DMS153 treated with DMSO at 0.1 percent for 48 hours (cell line): ENCODE results near the gene OXSR1.
A peak's percentile ranks its signal among the peaks of the same experiment; 100 is the strongest.
"Not testable (repeated sequence)": the region's sequence is repeated elsewhere in the genome, so short reads cannot be mapped to it uniquely, and the experiment has no call there.

Experiments
- DNase-seq: peaks from one replicate; lab custom pipeline; 2025; ENCODE audit not compliant: unreplicated experiment; lab: John Stamatoyannopoulos, UW

Gene OXSR1

GRCh38 chr3:38163841-38164642 is 1.3 kb upstream of the OXSR1 start:
- no peak for DNase-seq

GRCh38 chr3:38164643-38164951 is 740 bp upstream of the OXSR1 start:
- DNase-seq: peak; percentile 47

GRCh38 chr3:38165722-38166387 is 518 bp downstream of the OXSR1 start:
- no peak for DNase-seq

DNA sequence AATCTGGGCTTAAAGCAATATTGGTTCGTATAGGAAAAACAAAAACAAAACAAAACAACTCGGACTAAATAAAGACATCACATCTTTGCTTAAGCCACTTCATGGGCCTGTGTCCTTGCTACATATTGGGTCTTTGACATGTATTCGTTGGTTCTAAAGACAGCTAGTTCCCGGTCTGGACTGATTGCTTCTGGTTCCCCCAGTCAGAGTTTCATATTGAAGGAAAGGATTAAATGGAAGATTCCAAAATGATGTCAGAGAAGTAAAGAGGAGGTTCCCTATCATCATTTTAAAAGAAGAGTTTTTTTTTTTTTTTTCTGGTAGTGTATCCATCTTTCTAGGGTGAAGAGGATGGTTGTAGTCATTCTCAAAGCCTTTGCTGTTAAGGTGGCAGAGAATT is 2.3 kb downstream of the OXSR1 start:
- DNase-seq: no peak

GRCh38 chr3:38168151-38169026 is 3.1 kb downstream of the OXSR1 start:
- DNase-seq: no peak

DNA sequence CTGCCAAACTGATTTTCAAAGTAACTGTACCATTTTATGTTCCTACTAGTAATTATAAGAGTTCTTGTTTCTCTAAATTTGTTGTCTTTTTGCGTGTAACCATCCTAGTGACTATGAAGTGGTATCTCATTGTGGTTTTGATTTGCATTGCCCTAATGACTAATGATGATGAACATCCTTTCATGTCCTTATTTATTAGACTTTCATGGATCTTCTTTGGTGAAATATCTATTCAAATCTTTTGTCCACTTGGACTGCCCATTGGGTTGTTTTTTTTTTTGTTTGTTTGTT is 3.6 kb downstream of the OXSR1 start:
- no peak for DNase-seq

DNA sequence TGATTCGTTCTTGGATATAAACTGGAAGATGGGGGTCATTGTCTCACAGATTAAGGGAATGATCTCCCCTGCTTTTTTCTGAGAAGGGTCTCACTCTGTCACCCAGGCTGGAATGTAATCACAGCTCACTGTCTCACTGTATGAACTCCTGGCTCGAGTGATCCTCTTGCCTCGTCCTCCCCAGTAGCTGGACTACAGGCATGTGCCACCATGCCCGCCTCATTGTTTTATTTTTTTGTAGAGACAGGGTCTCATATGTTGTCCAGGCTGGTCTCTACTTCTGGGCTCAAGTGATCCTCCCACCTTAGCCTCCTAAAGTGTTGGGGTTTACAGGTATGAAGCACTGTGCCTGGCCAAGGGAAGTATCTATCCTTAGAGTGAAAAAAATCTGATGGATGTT is 5.4 kb downstream of the OXSR1 start:
- no peak for DNase-seq

- DNase-seq: no peak
Measured at GRCh38 chr3:38171622-38172021, 6.3 kb downstream of the OXSR1 start.

GRCh38 chr3:38173834-38174418 is 8.6 kb downstream of the OXSR1 start:
- DNase-seq: no peak

DNA sequence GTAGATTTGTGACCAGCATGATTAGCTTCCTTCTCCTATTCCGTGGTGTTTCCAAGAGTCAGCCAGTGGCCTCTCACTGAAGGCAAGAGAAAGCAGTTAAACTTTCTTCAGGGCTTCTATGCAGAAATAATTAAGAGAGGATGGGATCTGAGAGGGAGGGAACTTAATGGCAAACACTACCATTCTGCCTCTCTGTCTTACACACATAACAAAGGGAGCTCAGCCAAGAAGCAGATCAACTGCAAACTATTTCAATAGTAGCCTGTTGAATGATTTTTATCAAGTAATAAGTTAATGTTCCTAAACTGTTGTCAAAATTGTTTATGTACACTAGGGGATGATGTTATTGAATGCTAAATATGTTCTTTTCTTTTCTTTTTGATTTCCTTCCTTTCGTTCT is 11.8 kb downstream of the OXSR1 start:
- no peak for DNase-seq

DNA sequence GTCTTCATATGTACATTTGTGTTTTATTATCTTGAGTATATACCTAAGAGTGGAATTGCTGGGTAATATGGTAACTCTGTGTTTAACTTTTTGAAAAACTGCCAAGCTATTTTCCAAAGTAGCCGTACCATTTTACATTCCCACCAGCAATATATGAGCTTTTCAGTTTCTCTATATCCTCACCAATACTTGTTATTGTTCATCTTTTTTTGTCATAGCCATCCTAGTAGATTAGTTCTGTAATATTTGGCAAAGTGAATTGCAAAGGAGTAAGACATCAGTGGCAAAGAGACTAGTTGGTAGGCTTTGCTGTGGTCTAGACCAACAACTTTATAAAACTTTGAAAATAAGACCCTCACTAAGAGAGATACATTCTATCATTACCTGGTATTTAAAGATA is 21.4 kb downstream of the OXSR1 start:
- DNase-seq: no peak

- no peak for DNase-seq
Measured at GRCh38 chr3:38190481-38190881, 25.1 kb downstream of the OXSR1 start.

DNA sequence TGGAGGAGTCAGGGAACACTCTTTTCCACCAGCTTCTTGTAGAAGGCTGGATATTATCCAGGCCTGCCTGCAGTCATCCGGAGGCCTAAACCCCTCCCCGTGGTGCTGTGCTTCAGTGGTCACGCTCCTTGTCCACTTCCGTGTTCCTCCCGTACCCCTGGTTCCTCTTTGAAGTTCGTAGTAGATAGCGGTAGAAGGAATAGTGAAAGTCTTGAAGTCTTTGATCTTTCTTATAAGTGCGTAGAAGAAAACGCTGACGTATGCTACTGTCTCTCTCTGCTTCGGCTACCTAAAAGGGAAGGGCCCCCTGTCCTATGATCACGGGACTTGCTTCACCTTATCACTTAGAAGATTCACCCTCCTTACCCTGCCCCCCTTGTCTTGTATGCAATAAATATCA is 37.6 kb downstream of the OXSR1 start:
- not testable (repeated sequence) for DNase-seq

- DNase-seq: no peak
Measured at GRCh38 chr3:38203690-38204089, 38.4 kb downstream of the OXSR1 start.

DNA sequence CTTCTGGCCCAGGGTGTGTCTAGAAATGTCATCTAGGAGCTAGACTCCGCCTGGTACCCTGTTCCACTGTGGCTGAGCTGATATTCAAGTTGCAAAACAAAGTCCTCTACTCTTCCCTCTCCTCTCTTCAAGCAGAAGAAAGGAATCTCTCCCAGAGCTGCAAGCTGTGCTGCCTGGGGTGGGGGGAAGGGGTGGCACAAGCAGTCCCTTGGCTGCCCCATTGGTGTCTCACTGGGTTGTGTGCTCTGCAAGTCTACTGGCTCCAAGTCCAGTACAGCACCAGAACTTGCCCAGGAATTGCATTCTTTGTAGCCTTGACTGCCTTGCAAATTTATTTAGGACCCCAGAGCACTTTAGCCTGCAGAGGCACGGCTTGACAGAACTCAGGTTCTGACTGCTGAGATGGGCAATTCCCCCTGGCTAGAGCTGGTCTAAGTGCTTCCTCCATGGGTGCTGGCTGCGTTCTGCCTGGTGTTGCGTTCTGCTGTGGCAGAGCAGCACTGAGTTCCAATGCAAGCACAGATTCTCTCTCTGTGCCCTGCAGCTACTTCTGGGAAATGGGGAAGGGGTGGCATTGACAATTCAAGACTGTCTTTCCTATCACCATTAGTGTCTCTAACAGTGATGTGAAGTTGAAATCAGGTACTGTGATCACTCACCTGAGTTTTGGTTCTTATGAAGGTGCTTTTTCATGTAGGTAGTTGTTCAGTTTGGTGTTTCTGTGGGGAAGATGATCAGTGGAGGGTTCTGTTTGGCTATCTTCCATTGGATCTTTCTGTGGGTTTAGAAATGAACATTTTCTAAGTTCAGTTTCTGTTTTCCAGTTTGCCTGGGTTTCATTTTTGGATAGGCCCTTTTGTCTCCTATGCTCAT is 39.5 kb downstream of the OXSR1 start:
- no peak for DNase-seq

GRCh38 chr3:38205472-38205805 is 40.1 kb downstream of the OXSR1 start:
- DNase-seq: no peak

DNA sequence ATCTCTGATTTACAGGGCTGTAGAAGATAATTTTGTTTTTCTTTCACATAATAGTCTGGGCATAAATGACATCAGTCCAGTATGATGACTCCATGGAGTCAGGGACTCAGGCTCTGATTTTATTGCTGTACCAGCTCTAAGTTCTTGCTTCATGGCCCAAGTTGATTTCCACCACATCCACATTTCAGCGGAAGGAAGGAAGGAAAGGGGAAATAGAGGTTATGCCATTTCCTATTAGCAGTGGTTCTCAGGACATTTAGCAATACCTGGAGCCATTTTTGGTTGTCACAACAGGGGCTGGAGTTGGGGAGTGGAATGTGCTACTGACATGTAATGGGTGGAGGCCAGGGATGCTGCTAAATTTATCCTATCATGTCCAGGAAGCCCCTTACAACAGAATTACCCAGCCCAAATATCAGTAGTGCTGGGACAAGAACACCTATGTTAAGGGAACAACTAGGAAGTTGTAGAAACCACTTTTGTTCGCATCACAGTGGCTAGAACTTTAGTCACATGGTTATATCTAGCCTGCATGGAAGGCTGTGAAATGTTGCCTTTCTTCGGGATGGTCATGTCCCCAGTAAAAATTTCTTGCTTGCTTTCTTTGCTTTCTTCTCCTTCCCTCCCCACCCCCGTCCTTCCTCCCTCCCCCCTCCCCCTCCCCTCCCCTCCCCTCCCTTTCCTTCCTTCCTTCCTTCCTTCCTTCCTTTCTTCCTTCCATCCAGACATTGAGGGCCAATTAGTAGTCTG is 42.1 kb downstream of the OXSR1 start:
- no peak for DNase-seq

DNA sequence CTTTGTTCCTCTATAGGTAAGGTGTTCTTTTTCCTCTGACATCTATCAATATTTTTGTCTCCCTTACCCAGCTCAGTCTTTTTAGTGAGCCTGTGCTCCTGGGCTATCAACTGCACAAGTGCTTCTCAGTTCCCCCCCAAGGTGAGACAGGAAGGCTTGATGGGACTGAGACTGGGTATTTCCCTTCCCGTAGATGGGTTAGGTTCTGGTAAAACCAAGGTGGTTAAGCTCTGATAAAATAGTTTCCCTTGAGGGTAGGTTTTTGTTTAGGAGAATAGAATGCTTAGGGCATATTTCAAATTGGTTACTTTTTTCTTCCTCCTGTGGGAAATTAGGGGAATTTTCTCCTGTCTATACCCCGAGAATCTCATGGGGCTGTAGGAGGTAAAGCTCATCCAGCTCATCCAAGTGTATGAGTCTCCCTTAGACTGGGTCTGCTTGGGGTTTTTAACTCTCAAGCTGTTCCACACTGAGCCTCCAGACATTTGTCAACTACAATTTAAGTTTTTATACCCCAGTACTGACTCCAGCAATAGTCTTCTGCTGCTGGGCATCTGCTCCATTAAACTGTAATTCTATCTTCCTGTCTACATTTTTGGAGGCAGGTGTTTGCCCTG is 44.9 kb downstream of the OXSR1 start:
- no peak for DNase-seq

DNA sequence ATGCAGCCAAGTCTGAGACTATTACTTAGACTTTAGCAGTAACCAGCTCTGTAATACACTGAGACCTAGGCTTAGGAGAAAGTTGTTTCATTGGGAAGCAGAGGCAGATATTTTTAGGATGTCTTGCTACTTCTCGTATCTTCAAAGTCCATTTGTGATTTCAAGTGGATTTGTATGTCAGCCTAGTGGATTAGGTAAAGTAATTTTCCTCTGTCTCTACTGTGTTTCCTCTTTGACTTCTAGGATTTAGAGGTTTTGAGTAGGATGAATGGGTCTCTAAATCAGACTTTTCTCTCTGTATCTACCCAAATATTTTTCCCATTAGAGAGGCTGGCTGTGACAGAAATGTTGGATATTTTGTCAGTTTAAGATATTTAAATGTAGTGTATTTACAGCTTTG is 46.8 kb downstream of the OXSR1 start:
- no peak for DNase-seq

DNA sequence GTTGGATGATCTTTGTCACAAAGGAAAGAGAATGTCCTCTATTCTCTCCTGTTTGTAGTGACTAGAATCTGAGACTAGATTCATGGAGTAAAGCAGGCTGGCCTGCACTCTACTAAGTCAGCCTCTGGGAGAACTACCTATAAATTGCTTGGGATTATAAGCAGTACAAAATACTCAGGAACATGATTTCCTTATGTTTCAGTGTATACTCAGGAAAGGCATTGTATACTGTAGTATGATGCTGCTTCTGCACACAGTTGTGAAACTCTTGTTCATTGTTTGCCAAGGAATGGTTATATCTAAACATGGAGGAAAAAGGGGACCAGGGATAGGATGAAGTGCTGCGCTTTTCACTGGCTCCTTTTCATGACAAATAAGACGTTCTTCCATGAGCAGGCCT is 49.2 kb downstream of the OXSR1 start:
- no peak for DNase-seq
